Neural progenitor cell (in vitro differentiated cells): Measurements from ENCODE around the gene FAM43A. TPM values are rescaled to one million over a fixed set of nuclear protein-coding genes. Genes with fewer than 3 reads are reported as not detected.

Experiments used
- DNase-seq: peaks from one replicate; pipeline ENCODE4 v3.0.0-alpha.2; 2016; ENCODE audit warnings: low spot score
- H2AFZ ChIP-seq: fragments of 200-600 bp; sonication (generic); replicated peaks from 2 replicates; pipeline ENCODE4 v1.6.1; 2016; ENCODE audit warnings: antibody characterized with exemption
- H3F3A ChIP-seq: fragments of 200-600 bp; sonication (generic); 2 replicates; pipeline ENCODE4 v1.6.1; 2016; ENCODE audit warnings: antibody characterized with exemption, low read depth
- H3K27ac ChIP-seq: fragments of 200-600 bp; sonication (generic); 2 replicates; pipeline ENCODE4 v1.5.1; 2016; ENCODE audit warnings: mild to moderate bottlenecking
- H3K27me3 ChIP-seq: fragments of 200-600 bp; sonication (generic); 2 replicates; pipeline ENCODE4 v1.6.1; 2016; ENCODE audit warnings: mild to moderate bottlenecking, moderate library complexity
- H3K36me3 ChIP-seq: fragments of 200-600 bp; sonication (generic); 2 replicates; pipeline ENCODE4 v1.5.1; 2016
- H3K4me1 ChIP-seq: fragments of 200-600 bp; sonication (generic); 2 replicates; pipeline ENCODE4 v1.6.1; 2016; ENCODE audit warnings: mixed run types
- H3K4me2 ChIP-seq: fragments of 200-600 bp; sonication (generic); 2 replicates; pipeline ENCODE4 v1.6.1; 2016
- H3K4me3 ChIP-seq: fragments of 200-600 bp; sonication (generic); 2 replicates; pipeline ENCODE4 v1.5.1; 2016
- H3K79me2 ChIP-seq: fragments of 200-600 bp; sonication (generic); 2 replicates; pipeline ENCODE4 v1.6.1; 2016; ENCODE audit warnings: low read depth
- H3K9ac ChIP-seq: fragments of 200-600 bp; sonication (generic); 2 replicates; pipeline ENCODE4 v1.6.1; 2016
- H3K9me3 ChIP-seq: fragments of 200-600 bp; sonication (generic); 2 replicates; pipeline ENCODE4 v1.5.1; 2016; ENCODE audit warnings: low read depth
- H4K20me1 ChIP-seq: fragments of 200-600 bp; sonication (generic); 2 replicates; pipeline ENCODE4 v1.6.1; 2016; ENCODE audit warnings: low read depth
- H3K27ac Mint-ChIP-seq: 3 replicates; pipeline ENCODE4 v1.8.0; 2021; ENCODE audit warnings: mixed read lengths
- H3K27me3 Mint-ChIP-seq: 2 replicates; pipeline ENCODE4 v1.8.0; 2022; ENCODE audit warnings: low read depth, mild to moderate bottlenecking, inconsistent platforms, moderate library complexity, mixed read lengths; ENCODE audit not compliant: insufficient read depth
- H3K36me3 Mint-ChIP-seq: 3 replicates; pipeline ENCODE4 v1.8.0; 2021; ENCODE audit warnings: mixed read lengths
- H3K4me1 Mint-ChIP-seq: 3 replicates; pipeline ENCODE4 v1.8.0; 2021; ENCODE audit warnings: mixed read lengths
- H3K4me3 Mint-ChIP-seq: 3 replicates; pipeline ENCODE4 v1.8.0; 2021; ENCODE audit warnings: mild to moderate bottlenecking, moderate library complexity, mixed read lengths
- H3K9me3 Mint-ChIP-seq: 3 replicates; pipeline ENCODE4 v1.8.0; 2020; ENCODE audit warnings: mixed read lengths
- EZH2 ChIP-seq: fragments of 200-600 bp; sonication (generic); IDR thresholded peaks from 2 replicates; pipeline ENCODE4 v1.6.1; 2017; ENCODE audit warnings: antibody characterized with exemption, mild to moderate bottlenecking, moderate library complexity
- EZH2phosphoT487 ChIP-seq: fragments of 200-600 bp; sonication (generic); IDR thresholded peaks from 2 replicates; pipeline ENCODE4 v1.6.1; 2017; ENCODE audit warnings: antibody characterized with exemption
- total RNA-seq: library from RNA; depleted of rRNA; stranded (reverse); fragments of >200 nt; gene quantifications from 2 replicates; pipeline ENCODE4 v1.2.3, GENCODE V29; 2015; ENCODE audit warnings: low replicate concordance
- TF ChIP-seq, protein P1 (sequence below): fragments of 200-600 bp; sonication (generic); IDR thresholded peaks from 2 replicates; pipeline ENCODE4 v1.5.1; 2017; ENCODE audit warnings: antibody characterized with exemption, mild to moderate bottlenecking

The FAM43A gene
- total RNA-seq, 1 donor from 2014 or later: 0.80 TPM

- Histone ChIP-seq H3K27ac (no peak overlapping the region), H4K20me1 (no peaks in the 10 kb centered on the region), H3K4me1 (no peaks in the 10 kb centered on the region), H3K36me3 (peaks cover 13% of the 10 kb centered on the region), H3K9ac (no peak overlapping the region), H3K27me3 (no peaks in the 10 kb centered on the region), H3K79me2 (no peaks in the 10 kb centered on the region), H3K4me3 (no peak overlapping the region), H2AFZ (no peak overlapping the region), H3K9me3 (no peaks in the 10 kb centered on the region), H3K4me2 (no peak overlapping the region), H3F3A (no peaks in the 10 kb centered on the region)
- Mint-ChIP-seq H3K27me3 (no peaks in the 10 kb centered on the region), H3K9me3 (no peaks in the 10 kb centered on the region), H3K36me3 (peaks cover 23% of the 10 kb centered on the region), H3K27ac (no peak overlapping the region), H3K4me3 (no peak overlapping the region), H3K4me1 (no peaks in the 10 kb centered on the region)
- TF ChIP-seq EZH2phosphoT487 (no peak), EZH2 (no peak)
- TF ChIP-seq, protein P1, sequence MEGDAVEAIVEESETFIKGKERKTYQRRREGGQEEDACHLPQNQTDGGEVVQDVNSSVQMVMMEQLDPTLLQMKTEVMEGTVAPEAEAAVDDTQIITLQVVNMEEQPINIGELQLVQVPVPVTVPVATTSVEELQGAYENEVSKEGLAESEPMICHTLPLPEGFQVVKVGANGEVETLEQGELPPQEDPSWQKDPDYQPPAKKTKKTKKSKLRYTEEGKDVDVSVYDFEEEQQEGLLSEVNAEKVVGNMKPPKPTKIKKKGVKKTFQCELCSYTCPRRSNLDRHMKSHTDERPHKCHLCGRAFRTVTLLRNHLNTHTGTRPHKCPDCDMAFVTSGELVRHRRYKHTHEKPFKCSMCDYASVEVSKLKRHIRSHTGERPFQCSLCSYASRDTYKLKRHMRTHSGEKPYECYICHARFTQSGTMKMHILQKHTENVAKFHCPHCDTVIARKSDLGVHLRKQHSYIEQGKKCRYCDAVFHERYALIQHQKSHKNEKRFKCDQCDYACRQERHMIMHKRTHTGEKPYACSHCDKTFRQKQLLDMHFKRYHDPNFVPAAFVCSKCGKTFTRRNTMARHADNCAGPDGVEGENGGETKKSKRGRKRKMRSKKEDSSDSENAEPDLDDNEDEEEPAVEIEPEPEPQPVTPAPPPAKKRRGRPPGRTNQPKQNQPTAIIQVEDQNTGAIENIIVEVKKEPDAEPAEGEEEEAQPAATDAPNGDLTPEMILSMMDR: no peak
- no peak for DNase-seq
Measured at GRCh38 chr3:194661946-194662345, 23.7 kb upstream of the FAM43A start.

GRCh38 chr3:194664857-194665256 is 20.8 kb upstream of the FAM43A start:
- Mint-ChIP-seq H3K36me3 (peaks cover 8% of the 10 kb centered on the region), H3K9me3 (no peaks in the 10 kb centered on the region), H3K27me3 (no peaks in the 10 kb centered on the region), H3K27ac (no peak overlapping the region), H3K4me1 (no peaks in the 10 kb centered on the region), H3K4me3 (no peak overlapping the region)
- Histone ChIP-seq H4K20me1 (no peaks in the 10 kb centered on the region), H3F3A (no peaks in the 10 kb centered on the region), H3K79me2 (peaks cover 20% of the 10 kb centered on the region), H3K9me3 (no peaks in the 10 kb centered on the region), H3K36me3 (peaks cover 9% of the 10 kb centered on the region), H3K9ac (no peak overlapping the region), H2AFZ (no peak overlapping the region), H3K4me1 (no peaks in the 10 kb centered on the region), H3K4me3 (no peak overlapping the region), H3K27ac (no peak overlapping the region), H3K4me2 (no peak overlapping the region), H3K27me3 (no peaks in the 10 kb centered on the region)
- DNase-seq: no peak
- TF ChIP-seq, protein P1: no peak
- TF ChIP-seq EZH2phosphoT487 (no peak), EZH2 (no peak)

GRCh38 chr3:194667363-194667762 is 18.3 kb upstream of the FAM43A start:
- Histone ChIP-seq H3K36me3 (peaks cover 9% of the 10 kb centered on the region), H4K20me1 (no peaks in the 10 kb centered on the region), H2AFZ (no peak overlapping the region), H3K79me2 (peaks cover 41% of the 10 kb centered on the region), H3F3A (no peaks in the 10 kb centered on the region), H3K27ac (no peak overlapping the region), H3K9ac (no peak overlapping the region), H3K27me3 (no peaks in the 10 kb centered on the region), H3K9me3 (no peaks in the 10 kb centered on the region), H3K4me2 (no peak overlapping the region), H3K4me3 (no peak overlapping the region), H3K4me1 (peaks cover 7% of the 10 kb centered on the region)
- Mint-ChIP-seq H3K4me3 (no peak overlapping the region), H3K9me3 (no peaks in the 10 kb centered on the region), H3K27ac (no peak overlapping the region), H3K4me1 (peaks cover 7% of the 10 kb centered on the region), H3K36me3 (peaks cover 8% of the 10 kb centered on the region), H3K27me3 (no peaks in the 10 kb centered on the region)
- no peak for TF ChIP-seq EZH2phosphoT487
- TF ChIP-seq EZH2: no peak
- TF ChIP-seq, protein P1: no peak
- no peak for DNase-seq
